Naive thymus-derived CD8-positive, alpha-beta T cell (primary cell): ENCODE data around the gene ATP5F1B. TPM values are rescaled to one million over a fixed set of nuclear protein-coding genes. Genes with fewer than 3 reads are reported as not detected.
A peak's percentile ranks its signal among the peaks of the same experiment; 100 is the strongest.
"Not testable (repeated sequence)": the region's sequence is repeated elsewhere in the genome, so short reads cannot be mapped to it uniquely, and the experiment has no call there.

Source experiments
- ATAC-seq, 2 donors: fragments of 150-1000 bp; cut with Tn5 transposase in 1 of 2; sonication (Bioruptor Pico), chemical (Tn5 transposase) in 1 of 2; 1 replicate in 1 of 2; 2 replicates in 1 of 2; pipeline ENCODE4 v1.10.0; 2021; ENCODE audit warnings: mild to moderate bottlenecking in 2 of 2, moderate library complexity in 2 of 2
- POLR2A ChIA-PET: fragments of 350-600 bp; sonication (Branson Sonifier 250); formaldehyde crosslinking; loops from one replicate; lab custom pipeline; 2021; ENCODE audit warnings: antibody characterized with exemption; lab: Charles Lee
- DNase-seq, 10 donors: peaks; one replicate each; pipeline versions ENCODE4 v3.0.0 to v3.0.0-alpha.2; 2020 to 2022
- H3K27ac Mint-ChIP-seq, 10 donors: one replicate each; pipeline ENCODE4 v1.8.0; 2020 to 2022; ENCODE audit warnings: mild to moderate bottlenecking in 10 of 10, mixed read lengths in 10 of 10, moderate library complexity in 4 of 10, inconsistent platforms in 1 of 10
- H3K27me3 Mint-ChIP-seq, 5 donors: one replicate each; pipeline ENCODE4 v1.8.0; 2021 to 2022; ENCODE audit warnings: mixed read lengths in 5 of 5
- H3K36me3 Mint-ChIP-seq, 3 donors: one replicate each; pipeline ENCODE4 v1.8.0; 2020 to 2022; ENCODE audit warnings: mixed read lengths in 3 of 3, mild to moderate bottlenecking in 2 of 3, inconsistent platforms in 1 of 3
- H3K4me1 Mint-ChIP-seq, 4 donors: one replicate each; pipeline ENCODE4 v1.8.0; 2021 to 2022; ENCODE audit warnings: mixed read lengths in 4 of 4
- H3K4me3 Mint-ChIP-seq, 10 donors: one replicate each; pipeline ENCODE4 v1.8.0; 2020 to 2022; ENCODE audit warnings: mild to moderate bottlenecking in 10 of 10, mixed read lengths in 10 of 10, moderate library complexity in 6 of 10, inconsistent platforms in 1 of 10
- H3K9me3 Mint-ChIP-seq, 9 donors: one replicate each; pipeline ENCODE4 v1.8.0; 2020 to 2022; ENCODE audit warnings: mixed read lengths in 9 of 9, mild to moderate bottlenecking in 3 of 9, inconsistent platforms in 1 of 9, moderate library complexity in 1 of 9
- polyA plus RNA-seq, 3 donors: library from polyadenylated mRNA; unstranded; fragments of 300-500 nt; fragmentation: Illumina TruSeq; gene quantifications; one replicate each; pipeline ENCODE4 v1.2.3, GENCODE V29; 2021
- total RNA-seq, 8 experiments: library from RNA in 2 of 8; stranded (reverse) in 2 of 8; gene quantifications; one replicate each; pipeline ENCODE4 v1.2.3 and lab custom pipeline; 2021 to 2026

Gene ATP5F1B
- total and polyA plus RNA-seq, 5 experiments from 2014 or later: 269 to 879 (median 724) TPM

DNA sequence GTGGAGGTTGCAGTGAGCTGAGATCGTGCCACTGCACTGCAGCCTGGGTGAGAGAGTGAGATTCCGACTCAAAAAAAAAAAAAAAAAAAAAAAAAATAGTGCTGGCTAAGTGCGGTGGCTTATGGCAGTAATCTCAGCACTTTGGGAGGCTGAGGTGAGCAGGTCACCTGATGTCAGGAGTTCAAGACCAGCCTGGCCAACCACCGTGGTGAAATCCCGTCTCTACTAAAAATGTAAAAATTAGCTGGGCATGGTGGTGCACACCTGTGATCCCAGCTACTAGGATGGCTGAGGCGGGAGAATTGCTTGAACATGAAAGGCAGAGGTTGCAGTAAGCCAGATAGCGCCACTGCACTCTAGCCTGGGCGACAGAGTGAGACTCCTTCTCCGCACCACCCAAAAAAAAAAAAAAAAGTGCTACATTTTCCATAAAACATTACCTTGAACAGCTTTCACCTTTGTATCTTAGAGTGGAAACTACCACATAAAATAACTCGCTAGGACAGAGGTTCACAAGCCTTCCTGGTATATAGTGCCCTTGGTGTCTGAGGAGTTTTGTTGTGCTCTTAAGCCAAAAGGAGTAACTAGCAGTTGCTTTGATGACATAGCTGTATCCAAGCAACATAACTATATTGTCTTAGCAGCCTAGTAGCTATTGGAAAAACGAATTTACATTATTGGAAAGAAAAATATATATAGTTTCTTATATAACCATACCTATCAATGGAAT lies 31.2 kb upstream of the ATP5F1B start:
- H3K27ac Mint-ChIP-seq: peak overlapping the region; percentile 37 to 86 (median 64)
- H3K4me1 Mint-ChIP-seq: peaks cover 20 to 76% (median 60%) of the 10 kb centered on the region in 4 donors
- DNase-seq (peak in 2 of 10 donors; percentile 18 to 20), ATAC-seq (peak; percentile 67 to 75)
- no peaks in the 10 kb centered on the region for H3K9me3 Mint-ChIP-seq
- no peaks in the 10 kb centered on the region for H3K27me3 Mint-ChIP-seq
- peaks cover 0 to 53% (median 6%) of the 10 kb centered on the region in 3 donors for H3K36me3 Mint-ChIP-seq
- H3K4me3 Mint-ChIP-seq: peak overlapping the region in 8 of 10 donors; percentile 4 to 48 (median 38)
- POLR2A ChIA-PET: interaction anchor here (0.7 to 7.5 kb wide), 7 partner anchors 10 to 387 kb away, joined by 3 to 71 read pairs (median 3); partner anchors contain the start of gene PTGES3

DNA sequence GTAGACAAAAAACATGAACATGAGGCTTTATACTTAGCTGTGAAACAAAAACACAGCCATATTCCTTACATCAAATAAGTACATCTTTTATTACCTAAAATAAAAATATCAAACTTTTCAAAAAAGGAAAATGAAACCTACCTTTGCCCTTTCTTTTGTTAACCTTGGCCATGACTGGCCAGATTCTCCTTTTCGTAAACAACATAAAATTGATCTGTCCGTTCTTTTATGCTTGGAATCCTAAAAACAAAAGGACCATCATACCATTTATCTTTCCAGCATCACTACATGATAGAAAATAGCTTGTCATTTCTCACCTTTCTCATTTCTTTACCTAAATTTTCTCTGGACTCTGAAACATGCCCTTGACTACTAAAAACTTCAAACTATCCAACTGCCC lies 25.8 kb upstream of the ATP5F1B start:
- DNase-seq (no peak), ATAC-seq (no peak)
- no peaks in the 10 kb centered on the region for H3K27me3 Mint-ChIP-seq
- no peaks in the 10 kb centered on the region for H3K9me3 Mint-ChIP-seq
- H3K27ac Mint-ChIP-seq: peak overlapping the region in 3 of 10 donors; percentile 43 to 53 (median 51)
- H3K4me1 Mint-ChIP-seq: peaks cover 12 to 54% (median 40%) of the 10 kb centered on the region in 4 donors
- H3K4me3 Mint-ChIP-seq: peak overlapping the region in 1 of 10 donors; percentile 34
- POLR2A ChIA-PET: interaction anchor here (1.4 to 1.8 kb wide), 2 partner anchors 14 to 17 kb away, joined by 3 to 13 read pairs; partner anchors contain the start of gene PTGES3
- peaks cover 4 to 76% (median 14%) of the 10 kb centered on the region in 3 donors for H3K36me3 Mint-ChIP-seq

DNA sequence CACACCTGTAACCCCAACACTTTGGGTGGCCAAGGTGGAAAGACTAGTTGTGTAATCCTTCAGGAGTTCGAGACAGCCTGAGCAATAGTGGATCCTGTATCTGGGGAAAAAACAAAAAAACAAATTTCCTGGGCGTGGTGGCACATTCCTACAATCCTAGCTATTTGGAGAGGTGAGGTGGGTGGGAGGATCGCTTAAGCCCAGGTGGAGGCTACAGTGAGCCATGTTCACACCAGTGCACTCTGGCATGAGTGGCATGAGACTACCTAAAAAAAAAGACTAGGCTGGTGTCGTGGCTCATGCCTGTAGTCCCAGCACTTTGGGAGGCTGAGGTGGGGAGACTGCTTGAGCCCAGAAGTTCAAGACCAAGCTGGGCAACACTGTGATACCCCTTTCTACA lies 25.1 kb upstream of the ATP5F1B start:
- H3K27ac Mint-ChIP-seq: peak overlapping the region in 6 of 10 donors; percentile 3 to 78 (median 41)

DNA sequence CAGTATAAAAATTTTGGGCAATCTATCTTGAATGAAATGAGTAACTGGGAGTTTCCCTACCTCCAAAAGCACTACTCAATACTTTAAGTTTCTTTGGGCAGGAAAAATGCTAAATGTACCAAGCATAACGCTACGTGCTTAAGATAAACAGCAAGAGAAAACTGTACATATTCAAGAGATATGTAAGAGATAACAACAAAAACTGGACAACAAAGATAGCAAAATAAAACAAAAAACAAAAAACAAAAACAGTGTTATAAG lies 22.3 kb upstream of the ATP5F1B start:
- H3K27me3 Mint-ChIP-seq: no peaks in the 10 kb centered on the region
- no peak overlapping the region for H3K4me3 Mint-ChIP-seq
- no peaks in the 10 kb centered on the region for H3K9me3 Mint-ChIP-seq
- no peak for ATAC-seq
- H3K4me1 Mint-ChIP-seq: peaks cover 6 to 31% (median 22%) of the 10 kb centered on the region in 4 donors
- no peak for DNase-seq
- H3K36me3 Mint-ChIP-seq: peaks cover 5 to 93% (median 20%) of the 10 kb centered on the region in 3 donors
- peak overlapping the region in 4 of 10 donors; percentile 22 to 60 (median 32) for H3K27ac Mint-ChIP-seq
- POLR2A ChIA-PET: interaction anchor here (2.0 kb wide), 1 partner anchor 20 kb away, joined by 6 read pairs; the partner anchor contains the start of gene PTGES3

More for the DNA sequence above, 25.1 kb upstream of the ATP5F1B start:
- POLR2A ChIA-PET: interaction anchor here (1.0 to 1.8 kb wide), 4 partner anchors 14 to 53 kb away, joined by 3 to 13 read pairs (median 4); partner anchors contain the start of gene PTGES3
- no peak for DNase-seq
- ATAC-seq: no peak
- Mint-ChIP-seq H3K4me1 (peaks cover 8 to 49% (median 33%) of the 10 kb centered on the region in 4 donors), H3K27me3 (no peaks in the 10 kb centered on the region), H3K9me3 (no peaks in the 10 kb centered on the region), H3K4me3 (no peak overlapping the region), H3K36me3 (peaks cover 4 to 78% (median 17%) of the 10 kb centered on the region in 3 donors)

DNA sequence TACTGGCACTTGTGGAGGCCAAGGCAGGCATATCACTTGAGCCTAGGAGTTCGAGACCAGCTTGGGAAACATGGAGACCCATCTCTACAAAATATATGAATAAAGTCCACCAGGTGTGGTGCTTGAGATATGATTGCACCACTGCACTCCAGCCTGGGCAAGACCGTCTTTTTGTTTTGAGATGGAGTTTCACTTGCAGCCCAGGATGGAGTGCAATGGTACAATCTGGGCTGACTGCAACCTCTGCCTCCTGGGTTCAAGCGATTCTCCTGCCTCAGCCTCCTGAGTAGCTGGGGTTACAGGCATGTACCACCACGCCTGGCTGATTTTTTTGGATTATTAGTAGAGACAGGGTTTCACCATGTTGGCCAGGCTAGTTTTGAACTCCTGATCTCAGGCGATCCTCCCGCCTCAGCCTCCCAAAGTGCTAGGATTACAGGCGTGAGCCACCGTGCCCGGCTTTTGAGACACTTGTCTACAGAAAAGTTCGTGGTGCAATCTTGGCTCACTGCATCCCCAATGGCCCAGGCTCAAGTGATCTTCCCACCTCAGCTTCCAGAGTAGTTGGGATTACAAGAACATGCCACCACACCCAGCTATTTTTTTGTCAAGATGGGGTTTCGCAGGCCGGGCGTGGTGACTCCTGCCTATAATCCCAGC lies 16.3 kb upstream of the ATP5F1B start:
- POLR2A ChIA-PET: interaction anchor here (0.6 to 2.9 kb wide), 5 partner anchors 11 to 875 kb away, joined by 3 to 10 read pairs (median 7); partner anchors contain the start of gene PTGES3
- Mint-ChIP-seq H3K9me3 (no peaks in the 10 kb centered on the region), H3K27me3 (no peaks in the 10 kb centered on the region), H3K27ac (peak overlapping the region in 4 of 10 donors; percentile 21 to 62 (median 52)), H3K36me3 (peaks cover 4 to 45% (median 6%) of the 10 kb centered on the region in 3 donors), H3K4me3 (no peak overlapping the region), H3K4me1 (peaks cover 0 to 2% (median under 1%) of the 10 kb centered on the region in 4 donors)
- DNase-seq (no peak), ATAC-seq (peak; percentile 12 to 22)

DNA sequence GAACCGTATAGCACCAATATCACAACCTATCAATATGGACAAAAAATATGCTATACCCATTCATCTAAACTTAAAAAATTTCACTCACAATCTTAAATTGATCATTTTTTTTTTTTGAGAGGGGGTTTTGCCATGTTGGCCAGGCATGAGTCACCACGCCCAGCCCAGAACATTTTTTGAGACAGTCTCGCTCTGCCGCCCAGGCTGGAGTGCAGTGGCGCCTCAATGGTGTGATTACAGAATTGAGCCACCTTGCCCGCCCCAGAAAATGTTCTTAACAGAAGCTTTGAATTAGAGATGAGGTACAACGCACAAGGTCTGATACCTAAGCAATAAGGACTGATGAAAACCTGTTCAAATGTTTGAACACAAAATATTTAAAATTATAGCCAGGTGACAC lies 15.8 kb upstream of the ATP5F1B start:
- Mint-ChIP-seq H3K27me3 (no peaks in the 10 kb centered on the region), H3K9me3 (no peaks in the 10 kb centered on the region), H3K4me3 (no peak overlapping the region), H3K27ac (peak overlapping the region in 3 of 10 donors; percentile 22 to 44 (median 27)), H3K4me1 (peaks cover 0 to 2% (median under 1%) of the 10 kb centered on the region in 4 donors), H3K36me3 (peaks cover 4 to 43% (median 6%) of the 10 kb centered on the region in 3 donors)
- peak in 1 of 2 donors; percentile 33 for ATAC-seq
- DNase-seq: no peak
- POLR2A ChIA-PET: interaction anchor here (1.0 to 2.9 kb wide), 4 partner anchors 11 to 32 kb away, joined by 3 to 10 read pairs (median 5); partner anchors contain the start of gene PTGES3

DNA sequence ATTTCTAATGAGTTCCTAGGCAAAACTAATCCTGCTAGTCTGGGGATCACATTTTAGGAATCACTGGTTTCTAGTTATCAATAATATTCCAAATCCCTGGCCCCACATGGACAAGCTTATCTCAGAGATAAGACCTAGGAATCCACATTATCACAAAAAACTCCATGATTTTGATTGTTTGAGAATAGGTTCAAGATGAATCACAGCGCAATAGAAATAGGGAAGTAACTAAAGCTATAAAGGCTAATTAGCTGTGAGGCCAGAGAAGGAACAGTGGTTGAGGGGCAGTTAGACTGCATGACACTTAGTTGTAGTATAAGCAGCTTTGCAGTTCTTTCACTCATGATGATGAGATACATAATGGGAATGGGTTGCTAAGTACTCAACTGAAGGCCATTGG lies 13.1 kb upstream of the ATP5F1B start:
- Mint-ChIP-seq H3K9me3 (peaks cover 0 to 14% (median 0%) of the 10 kb centered on the region in 9 donors), H3K27ac (peak overlapping the region in 2 of 10 donors; percentile 2 to 56), H3K27me3 (no peaks in the 10 kb centered on the region), H3K4me3 (no peak overlapping the region), H3K4me1 (peaks cover 0 to 2% (median under 1%) of the 10 kb centered on the region in 4 donors), H3K36me3 (peaks cover 2 to 17% (median 7%) of the 10 kb centered on the region in 3 donors)
- POLR2A ChIA-PET: interaction anchor here (0.6 to 1.0 kb wide), 3 partner anchors 11 to 65 kb away, joined by 3 to 6 read pairs (median 4); no protein-coding TSS in a partner anchor
- no peak for DNase-seq
- no peak for ATAC-seq

DNA sequence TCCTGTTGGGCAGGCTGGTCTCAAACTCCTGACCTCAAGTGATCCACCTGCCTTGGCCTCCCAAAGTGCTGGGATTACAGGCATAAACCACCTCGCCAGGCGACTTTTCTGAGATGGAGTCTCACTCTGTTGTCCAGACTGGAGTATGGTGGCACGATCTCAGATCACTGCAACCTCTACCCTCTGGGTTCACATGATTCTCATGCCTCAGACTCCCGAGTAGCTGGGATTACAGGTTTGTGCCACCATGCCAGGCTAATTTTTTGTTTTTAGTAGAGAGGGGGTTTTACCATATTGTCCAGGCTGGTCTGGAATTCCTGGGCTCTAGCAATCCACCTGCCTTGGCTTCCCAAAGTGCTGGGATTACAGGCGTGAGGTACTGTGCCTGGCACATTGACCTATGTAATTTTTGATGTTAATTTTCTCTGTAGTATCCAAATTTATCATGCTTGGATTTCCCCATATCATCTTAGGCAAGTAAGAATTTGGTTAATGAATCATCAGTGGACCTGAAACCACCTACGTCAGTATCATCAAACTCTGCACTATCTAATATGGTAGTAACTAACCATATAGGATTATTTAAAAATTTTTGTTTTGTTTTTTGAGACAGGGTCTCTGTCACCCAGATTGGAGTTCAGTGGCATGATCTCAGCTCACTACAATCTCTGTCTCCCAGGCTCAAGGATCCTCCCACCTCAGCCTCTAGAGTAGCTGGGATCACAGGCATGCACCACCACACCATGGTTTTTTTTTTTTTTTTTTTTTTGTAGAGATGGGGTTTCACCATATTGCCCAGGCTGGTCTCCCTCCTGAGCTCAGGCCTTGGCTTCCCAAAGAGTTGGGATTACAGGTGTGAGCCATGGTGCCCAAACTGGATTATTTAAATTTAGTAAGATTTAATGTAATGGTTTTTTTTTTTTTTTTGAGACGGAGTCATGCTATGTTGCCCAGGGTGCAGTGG lies 11.9 kb upstream of the ATP5F1B start:
- POLR2A ChIA-PET: interaction anchor here (0.6 to 1.1 kb wide), 4 partner anchors 9 to 151 kb away, joined by 3 to 4 read pairs (median 3); no protein-coding TSS in a partner anchor
- Mint-ChIP-seq H3K4me1 (peaks cover 0 to 2% (median 0%) of the 10 kb centered on the region in 4 donors), H3K9me3 (peaks cover 0 to 21% (median 9%) of the 10 kb centered on the region in 9 donors), H3K36me3 (peaks cover 6 to 14% (median 7%) of the 10 kb centered on the region in 3 donors), H3K27ac (peak overlapping the region in 1 of 10 donors; percentile 1), H3K27me3 (no peaks in the 10 kb centered on the region), H3K4me3 (no peak overlapping the region)
- no peak for ATAC-seq
- no peak for DNase-seq

DNA sequence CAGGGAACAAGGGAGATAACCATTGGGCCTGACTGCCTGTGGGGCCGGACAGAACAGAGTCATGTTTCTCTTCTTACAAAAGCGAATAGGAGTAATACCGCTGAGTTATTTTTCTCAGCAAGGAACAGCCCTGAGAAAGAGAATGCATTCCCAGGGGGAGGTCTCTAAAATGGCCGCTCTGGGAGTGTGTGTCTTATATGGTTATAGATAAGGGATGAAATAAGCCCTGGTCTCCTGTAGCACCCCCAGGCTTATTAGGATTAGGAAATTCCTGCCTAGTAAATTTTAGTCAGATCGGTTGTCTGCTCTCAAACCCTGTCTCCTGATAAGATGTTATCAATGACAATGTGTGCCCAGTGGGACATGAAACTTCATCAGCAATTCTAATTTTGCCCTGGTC lies 8.0 kb upstream of the ATP5F1B start:
- not testable (repeated sequence) for H3K4me1 Mint-ChIP-seq, ATAC-seq, DNase-seq, H3K27ac Mint-ChIP-seq, H3K4me3 Mint-ChIP-seq, H3K27me3 Mint-ChIP-seq
- POLR2A ChIA-PET: interaction anchor here (0.7 kb wide), 1 partner anchor 415 kb away, joined by 3 read pairs; no protein-coding TSS in a partner anchor
- H3K9me3 Mint-ChIP-seq: peaks cover 0 to 28% (median 9%) of the 10 kb centered on the region in 9 donors
- peaks cover 0 to 14% (median 9%) of the 10 kb centered on the region in 3 donors for H3K36me3 Mint-ChIP-seq

DNA sequence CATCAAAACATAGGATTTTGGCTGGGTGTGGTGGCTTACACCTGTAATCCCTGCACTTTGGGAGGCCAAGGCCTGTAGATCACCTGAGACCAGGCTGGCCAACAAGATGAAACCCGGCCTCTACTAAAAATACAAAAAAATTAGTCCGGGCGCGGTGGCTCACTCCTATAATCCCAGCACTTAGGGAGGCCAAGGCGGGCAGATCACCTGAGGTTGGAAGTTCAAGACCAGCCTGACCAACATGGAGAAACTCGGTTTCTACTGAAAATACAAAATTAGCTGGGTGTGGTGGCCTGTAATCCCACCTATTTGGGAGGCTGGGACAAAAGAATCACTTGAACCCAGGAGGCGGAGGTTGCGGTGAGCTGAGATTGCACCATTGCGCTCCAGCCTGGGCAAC lies 2.2 kb upstream of the ATP5F1B start:
- POLR2A ChIA-PET: interaction anchor here (1.2 to 3.9 kb wide), 4 partner anchors 9 to 78 kb away, joined by 3 to 74 read pairs (median 46); partner anchors contain the start of genes NACA and PTGES3
- peaks cover 4 to 23% (median 8%) of the 10 kb centered on the region in 3 donors for H3K36me3 Mint-ChIP-seq
- not testable (repeated sequence) for DNase-seq, H3K27me3 Mint-ChIP-seq, H3K9me3 Mint-ChIP-seq, ATAC-seq
- peak overlapping the region in 5 of 10 donors; percentile 27 to 82 (median 73) for H3K27ac Mint-ChIP-seq
- H3K4me1 Mint-ChIP-seq: peaks cover 11 to 34% (median 27%) of the 10 kb centered on the region in 4 donors
- peak overlapping the region in 1 of 10 donors; percentile 60 for H3K4me3 Mint-ChIP-seq

DNA sequence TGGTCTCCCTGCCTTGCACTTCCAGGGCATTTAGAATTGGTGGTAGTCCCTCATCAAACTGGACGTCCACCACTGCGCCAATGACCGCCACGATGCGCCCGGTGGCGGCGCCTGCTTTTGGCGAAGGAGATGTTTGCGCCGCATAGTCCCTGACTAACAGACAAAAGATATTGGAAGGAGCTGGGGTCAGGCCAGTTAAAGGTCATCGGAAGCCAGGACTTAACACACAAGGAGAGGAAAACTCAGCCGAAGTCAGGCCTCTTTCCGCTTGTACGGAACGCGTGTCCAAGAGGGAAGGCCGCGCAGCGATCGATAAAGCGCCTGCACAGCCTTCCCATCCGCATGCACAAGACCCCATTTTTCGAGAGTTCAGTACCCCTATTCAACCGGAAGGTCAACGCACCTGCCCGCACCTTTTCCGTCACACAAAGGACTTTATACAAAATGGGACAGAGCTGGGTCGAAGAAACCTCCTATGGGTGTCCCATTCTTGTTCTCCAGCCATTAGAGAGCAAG lies 525 bp downstream of the ATP5F1B start:
- peaks cover 0 to 47% (median 10%) of the 10 kb centered on the region in 3 donors for H3K36me3 Mint-ChIP-seq
- no peaks in the 10 kb centered on the region for H3K9me3 Mint-ChIP-seq
- POLR2A ChIA-PET: interaction anchor here (0.5 to 4.2 kb wide), 11 partner anchors 10 to 716 kb away, joined by 3 to 74 read pairs (median 5); partner anchors contain the start of genes BAZ2A, NACA, PTGES3 and RBMS2
- no peak for DNase-seq
- peaks cover 13 to 42% (median 40%) of the 10 kb centered on the region in 4 donors for H3K4me1 Mint-ChIP-seq
- peak overlapping the region; percentile 79 to 98 (median 95) for H3K4me3 Mint-ChIP-seq
- H3K27ac Mint-ChIP-seq: peak overlapping the region; percentile 90 to 100 (median 98)
- H3K27me3 Mint-ChIP-seq: no peaks in the 10 kb centered on the region
- peak in 1 of 2 donors; percentile 1 for ATAC-seq
